GM19397 (cell line): ENCODE data around the gene SSBP2.
"Not testable (repeated sequence)": the region's sequence is repeated elsewhere in the genome, so short reads cannot be mapped to it uniquely, and the experiment has no call there.

ENCODE experiments used
- ATAC-seq: cut with Tn5 transposase; IDR thresholded peaks from one replicate; pipeline ENCODE4 v1.9.1; 2021; ENCODE audit warnings: mild to moderate bottlenecking, moderate library complexity; ENCODE audit not compliant: unreplicated experiment

SSBP2 gene

GRCh38 chr5:81473395-81473794 is 277.5 kb downstream of the SSBP2 start:
- ATAC-seq: not testable (repeated sequence)

GRCh38 chr5:81469676-81470075 is 281.2 kb downstream of the SSBP2 start:
- ATAC-seq: no peak

- ATAC-seq: no peak
Measured at GRCh38 chr5:81450940-81451339, 300.0 kb downstream of the SSBP2 start.

- ATAC-seq: no peak
Measured at GRCh38 chr5:81435023-81435422, 315.9 kb downstream of the SSBP2 start.

- ATAC-seq: no peak
Measured at GRCh38 chr5:81429985-81430384, 320.9 kb downstream of the SSBP2 start.

GRCh38 chr5:81429363-81429762 is 321.5 kb downstream of the SSBP2 start:
- no peak for ATAC-seq

- no peak for ATAC-seq
Measured at GRCh38 chr5:81428861-81429260, 322.0 kb downstream of the SSBP2 start.

- ATAC-seq: no peak
Measured at GRCh38 chr5:81428446-81428845, 322.5 kb downstream of the SSBP2 start.

GRCh38 chr5:81427566-81427965 is 323.3 kb downstream of the SSBP2 start:
- ATAC-seq: no peak

- ATAC-seq: no peak
Measured at GRCh38 chr5:81426359-81427030, 324.4 kb downstream of the SSBP2 start.

GRCh38 chr5:81425569-81425968 is 325.3 kb downstream of the SSBP2 start:
- ATAC-seq: no peak

- no peak for ATAC-seq
Measured at GRCh38 chr5:81424728-81425127, 326.2 kb downstream of the SSBP2 start.

- no peak for ATAC-seq
Measured at GRCh38 chr5:81422671-81423070, 328.2 kb downstream of the SSBP2 start.

GRCh38 chr5:81420039-81420667 is 330.7 kb downstream of the SSBP2 start:
- ATAC-seq: no peak

- ATAC-seq: no peak
Measured at GRCh38 chr5:81418606-81419005, 332.3 kb downstream of the SSBP2 start.

- ATAC-seq: no peak
Measured at GRCh38 chr5:81417052-81417451, 333.8 kb downstream of the SSBP2 start.

- no peak for ATAC-seq
Measured at GRCh38 chr5:81409896-81410295, 341.0 kb downstream of the SSBP2 start.

- ATAC-seq: no peak
Measured at GRCh38 chr5:81409361-81409760, 341.5 kb downstream of the SSBP2 start.

- no peak for ATAC-seq
Measured at GRCh38 chr5:81408496-81408895, 342.4 kb downstream of the SSBP2 start.

- not testable (repeated sequence) for ATAC-seq
Measured at GRCh38 chr5:81407811-81408210, 343.1 kb downstream of the SSBP2 start.

- no peak for ATAC-seq
Measured at GRCh38 chr5:81405126-81405891, 345.6 kb downstream of the SSBP2 start.
